GM20000 (cell line): ENCODE results near the gene GNAL.

ENCODE experiments used
- DNase-seq: peaks from one replicate; pipeline ENCODE4 v3.0.0; 2012; ENCODE audit warnings: low spot score
- TF ChIP-seq, protein P1 (sequence below): IDR thresholded peaks from 2 replicates; pipeline ENCODE4 v1.5.1; 2012; ENCODE audit warnings: mild to moderate bottlenecking, control low read depth; ENCODE audit errors: extremely low read depth, missing control alignments

Gene GNAL

DNA sequence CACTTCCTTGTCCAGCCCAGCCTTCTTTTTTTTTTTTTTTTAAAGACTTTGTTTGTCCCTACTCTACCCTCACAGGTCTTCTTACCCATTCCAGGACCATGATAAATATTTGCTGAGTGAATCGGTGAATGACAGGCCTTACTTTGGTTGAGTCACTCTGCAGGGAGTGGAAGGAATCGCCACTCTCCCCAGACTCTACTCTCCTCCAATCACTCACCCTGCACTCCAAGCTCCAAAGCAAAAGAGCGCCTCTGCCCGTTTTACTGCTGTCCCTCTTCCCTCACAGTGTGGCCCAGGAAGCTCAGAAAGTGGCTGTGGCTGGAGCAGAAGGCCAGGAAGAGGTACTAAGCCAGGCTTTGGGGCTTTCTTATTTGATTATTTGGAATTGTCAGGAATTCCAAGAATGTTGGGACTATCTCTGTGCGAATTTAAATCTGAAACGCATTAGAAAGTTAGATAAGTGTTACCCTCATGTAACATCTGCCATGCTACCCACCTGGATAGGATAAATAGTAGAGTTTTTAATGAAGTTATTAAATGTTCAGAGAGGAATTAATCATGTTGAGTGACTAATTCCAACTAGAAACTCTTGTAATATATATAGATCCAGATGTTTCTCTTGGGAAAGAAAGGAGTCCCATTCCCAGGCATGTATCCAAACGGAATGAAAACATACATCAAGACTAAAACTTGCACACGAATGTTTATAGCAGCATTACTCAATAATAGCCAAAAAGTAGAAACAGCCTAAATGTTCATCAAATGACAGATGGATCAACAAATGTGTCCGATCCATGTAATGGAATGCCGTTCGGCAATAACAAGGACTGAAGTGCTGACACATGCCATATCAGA is 119.2 kb downstream of the GNAL start:
- TF ChIP-seq, protein P1, sequence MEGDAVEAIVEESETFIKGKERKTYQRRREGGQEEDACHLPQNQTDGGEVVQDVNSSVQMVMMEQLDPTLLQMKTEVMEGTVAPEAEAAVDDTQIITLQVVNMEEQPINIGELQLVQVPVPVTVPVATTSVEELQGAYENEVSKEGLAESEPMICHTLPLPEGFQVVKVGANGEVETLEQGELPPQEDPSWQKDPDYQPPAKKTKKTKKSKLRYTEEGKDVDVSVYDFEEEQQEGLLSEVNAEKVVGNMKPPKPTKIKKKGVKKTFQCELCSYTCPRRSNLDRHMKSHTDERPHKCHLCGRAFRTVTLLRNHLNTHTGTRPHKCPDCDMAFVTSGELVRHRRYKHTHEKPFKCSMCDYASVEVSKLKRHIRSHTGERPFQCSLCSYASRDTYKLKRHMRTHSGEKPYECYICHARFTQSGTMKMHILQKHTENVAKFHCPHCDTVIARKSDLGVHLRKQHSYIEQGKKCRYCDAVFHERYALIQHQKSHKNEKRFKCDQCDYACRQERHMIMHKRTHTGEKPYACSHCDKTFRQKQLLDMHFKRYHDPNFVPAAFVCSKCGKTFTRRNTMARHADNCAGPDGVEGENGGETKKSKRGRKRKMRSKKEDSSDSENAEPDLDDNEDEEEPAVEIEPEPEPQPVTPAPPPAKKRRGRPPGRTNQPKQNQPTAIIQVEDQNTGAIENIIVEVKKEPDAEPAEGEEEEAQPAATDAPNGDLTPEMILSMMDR: no peak
- no peak for DNase-seq

DNA sequence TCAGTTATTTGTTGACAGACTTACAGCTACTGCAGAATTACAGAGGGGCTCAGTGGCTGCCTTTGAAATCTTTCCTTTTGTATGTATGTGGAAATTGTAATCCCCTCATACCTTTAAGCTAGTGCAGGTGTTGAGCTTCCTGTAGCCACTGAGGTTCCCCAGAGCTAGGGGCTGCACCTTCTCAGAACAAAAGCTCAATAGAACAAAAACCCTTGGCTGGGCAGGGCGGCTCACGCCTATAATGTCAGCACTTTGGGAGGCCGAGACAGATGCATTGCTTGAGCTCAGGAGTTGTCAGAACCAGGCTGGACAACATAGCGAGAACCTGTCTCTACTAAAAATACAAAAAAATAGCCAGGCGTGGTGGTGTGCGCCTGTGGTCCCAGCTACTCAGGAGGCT is 120.8 kb downstream of the GNAL start:
- TF ChIP-seq, protein P1: no peak
- no peak for DNase-seq

DNA sequence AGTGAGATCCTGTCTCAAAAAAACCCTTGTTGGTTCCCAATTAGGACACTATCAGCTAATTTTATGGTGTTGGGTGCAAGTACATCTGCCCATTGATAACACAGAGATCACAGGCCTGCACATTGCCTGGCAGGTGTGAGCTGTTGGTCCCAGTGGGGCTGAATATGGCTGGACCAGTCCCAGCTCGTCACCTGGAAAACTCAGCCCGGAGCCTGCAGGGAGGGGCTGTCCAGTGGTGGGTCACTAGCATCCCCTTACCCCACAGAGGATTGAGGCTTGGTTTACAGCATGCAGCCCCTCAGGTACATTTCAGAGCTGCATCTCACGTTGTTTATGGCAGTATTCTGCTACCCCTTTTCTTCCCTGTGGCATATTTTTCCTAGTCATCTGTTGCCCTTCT is 121.3 kb downstream of the GNAL start:
- no peak for DNase-seq
- TF ChIP-seq, protein P1: no peak

DNA sequence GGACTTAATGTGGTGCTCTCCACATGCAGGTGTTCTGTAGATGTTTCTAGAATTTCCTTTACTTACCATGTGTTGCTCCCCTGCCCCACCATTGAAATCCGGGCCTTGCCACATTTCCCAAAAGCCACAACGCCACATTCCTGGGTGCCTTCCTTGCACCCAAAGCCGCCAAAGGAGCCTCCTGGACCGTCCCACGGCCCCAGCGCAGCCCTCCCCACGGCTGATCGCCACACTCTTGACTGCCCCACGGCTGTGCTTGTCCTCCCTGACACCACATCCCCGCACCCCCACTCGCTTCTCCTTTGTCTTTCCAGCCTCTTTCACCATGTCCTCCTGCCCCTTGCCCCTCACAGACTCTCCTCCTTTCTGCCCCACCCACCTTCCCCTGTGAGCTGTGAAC is 121.9 kb downstream of the GNAL start:
- DNase-seq: no peak
- TF ChIP-seq, protein P1: no peak

DNA sequence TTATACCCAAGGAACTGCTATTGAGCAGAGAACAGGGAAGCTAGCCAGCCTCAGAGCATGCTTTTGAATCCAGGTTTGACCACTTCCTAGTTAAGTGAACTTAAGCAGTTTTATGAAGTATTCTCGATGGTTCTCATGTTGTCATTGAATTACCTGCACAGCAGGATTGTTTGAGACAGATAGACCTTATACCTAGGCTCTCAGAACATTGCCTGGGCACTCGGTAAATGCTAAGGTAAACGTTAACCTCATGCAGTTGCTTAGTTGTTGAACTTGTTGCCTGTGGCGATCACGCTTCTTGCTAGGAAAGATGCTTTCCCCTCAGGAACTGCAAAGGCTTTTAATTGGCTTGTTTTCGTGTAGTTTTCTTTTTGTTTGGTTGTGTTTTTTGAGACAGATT is 128.2 kb downstream of the GNAL start:
- no peak for DNase-seq
- TF ChIP-seq, protein P1: no peak

DNA sequence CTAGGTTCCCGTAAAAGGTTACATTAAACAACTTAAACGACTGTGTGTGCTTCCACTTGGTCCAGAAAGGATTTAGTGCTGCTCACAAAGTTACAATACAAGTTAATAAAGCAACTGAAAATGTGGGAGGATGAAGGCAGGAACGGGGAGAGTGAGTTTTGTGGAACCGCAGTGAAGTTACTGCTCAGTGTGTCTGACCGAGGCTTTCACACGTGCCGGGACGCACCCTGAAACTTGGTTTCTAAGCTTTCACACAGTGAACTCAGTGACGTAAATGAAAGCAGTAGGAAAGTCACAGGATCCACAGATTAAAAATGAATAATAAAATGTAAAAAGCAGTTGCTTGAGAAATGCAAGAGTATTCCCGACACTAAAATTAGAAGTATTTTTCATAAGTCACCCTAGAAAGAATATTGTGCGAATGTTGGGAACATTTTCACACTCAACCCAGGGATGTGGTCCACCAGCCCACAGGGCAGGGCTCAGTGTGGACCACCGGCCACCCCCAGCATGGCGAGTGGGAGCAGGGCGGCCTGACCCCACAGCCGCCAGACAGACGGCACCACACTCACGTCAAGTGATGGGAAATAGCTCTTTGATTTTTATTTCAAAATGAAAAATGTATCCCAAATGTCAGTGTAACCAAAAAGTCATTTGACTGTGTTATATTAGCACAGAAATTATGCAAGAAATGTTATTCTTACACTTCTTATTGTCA is 129.6 kb downstream of the GNAL start:
- no peak for DNase-seq
- TF ChIP-seq, protein P1: no peak

DNA sequence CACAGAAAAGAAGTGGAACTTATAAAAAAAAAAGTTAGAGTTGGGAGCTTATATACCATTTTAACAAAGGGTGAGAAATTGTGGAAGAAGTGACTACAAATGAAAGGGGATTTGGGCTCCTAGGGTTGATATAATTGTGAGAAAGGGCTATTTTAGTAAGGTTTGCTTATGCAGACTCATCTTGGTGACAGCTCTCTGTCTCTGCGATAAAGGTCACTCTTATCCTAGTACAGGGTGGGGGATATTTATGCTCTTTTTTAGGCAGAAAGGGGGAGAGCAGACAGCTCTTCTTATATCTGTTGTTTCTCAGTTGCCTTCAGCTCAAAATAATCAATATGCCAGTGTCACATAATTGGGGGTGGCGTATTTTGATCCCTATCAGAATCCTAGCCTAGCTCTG is 130.9 kb downstream of the GNAL start:
- no peak for DNase-seq

More for the DNA sequence above, 130.9 kb downstream of the GNAL start:
- TF ChIP-seq, protein P1: no peak
